Measurements from ENCODE around the gene ANKUB1. TPM values are rescaled to one million over a fixed set of nuclear protein-coding genes. Genes with fewer than 3 reads are reported as not detected.

Gene ANKUB1
- total RNA-seq, 1 experiment from 2014 or later: not detected

DNA sequence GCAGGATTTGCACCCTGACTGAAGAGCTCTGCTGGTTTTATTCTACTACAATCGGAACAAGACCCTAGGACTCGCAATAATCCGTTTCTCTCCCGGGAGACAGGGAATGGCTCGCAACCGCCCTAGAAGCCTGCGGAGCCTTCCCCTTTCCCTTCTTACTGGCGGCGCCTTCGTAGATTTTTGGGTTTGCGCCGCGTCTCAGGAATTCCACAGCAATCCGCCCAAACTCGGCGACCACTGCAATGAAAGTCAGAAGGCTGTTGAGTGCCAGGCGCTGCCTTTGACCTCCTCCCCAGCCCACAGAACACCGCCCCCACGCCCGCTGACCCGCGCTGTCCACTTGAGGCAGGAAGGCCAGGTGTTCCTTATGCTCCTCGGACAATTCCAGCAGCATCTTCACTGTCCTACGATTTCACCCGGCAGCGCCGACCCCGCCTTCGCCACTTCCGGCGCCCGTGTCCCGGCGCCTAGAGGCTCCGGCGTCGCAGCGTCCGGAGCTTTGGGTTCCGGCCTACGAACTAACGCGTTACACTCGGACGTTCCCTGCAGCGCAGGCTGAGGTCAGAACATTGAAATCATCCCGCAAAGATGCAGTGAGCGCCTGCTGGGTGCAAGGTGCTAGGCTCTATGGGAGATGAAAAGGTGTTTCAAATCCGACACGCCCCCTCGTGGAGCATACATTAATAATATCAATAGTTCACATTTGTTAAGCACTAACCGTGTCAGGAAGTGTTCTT lies 40.1 kb downstream of the ANKUB1 start, which contains the start of gene COMMD2 (continued):
- TF ChIP-seq, protein P1, sequence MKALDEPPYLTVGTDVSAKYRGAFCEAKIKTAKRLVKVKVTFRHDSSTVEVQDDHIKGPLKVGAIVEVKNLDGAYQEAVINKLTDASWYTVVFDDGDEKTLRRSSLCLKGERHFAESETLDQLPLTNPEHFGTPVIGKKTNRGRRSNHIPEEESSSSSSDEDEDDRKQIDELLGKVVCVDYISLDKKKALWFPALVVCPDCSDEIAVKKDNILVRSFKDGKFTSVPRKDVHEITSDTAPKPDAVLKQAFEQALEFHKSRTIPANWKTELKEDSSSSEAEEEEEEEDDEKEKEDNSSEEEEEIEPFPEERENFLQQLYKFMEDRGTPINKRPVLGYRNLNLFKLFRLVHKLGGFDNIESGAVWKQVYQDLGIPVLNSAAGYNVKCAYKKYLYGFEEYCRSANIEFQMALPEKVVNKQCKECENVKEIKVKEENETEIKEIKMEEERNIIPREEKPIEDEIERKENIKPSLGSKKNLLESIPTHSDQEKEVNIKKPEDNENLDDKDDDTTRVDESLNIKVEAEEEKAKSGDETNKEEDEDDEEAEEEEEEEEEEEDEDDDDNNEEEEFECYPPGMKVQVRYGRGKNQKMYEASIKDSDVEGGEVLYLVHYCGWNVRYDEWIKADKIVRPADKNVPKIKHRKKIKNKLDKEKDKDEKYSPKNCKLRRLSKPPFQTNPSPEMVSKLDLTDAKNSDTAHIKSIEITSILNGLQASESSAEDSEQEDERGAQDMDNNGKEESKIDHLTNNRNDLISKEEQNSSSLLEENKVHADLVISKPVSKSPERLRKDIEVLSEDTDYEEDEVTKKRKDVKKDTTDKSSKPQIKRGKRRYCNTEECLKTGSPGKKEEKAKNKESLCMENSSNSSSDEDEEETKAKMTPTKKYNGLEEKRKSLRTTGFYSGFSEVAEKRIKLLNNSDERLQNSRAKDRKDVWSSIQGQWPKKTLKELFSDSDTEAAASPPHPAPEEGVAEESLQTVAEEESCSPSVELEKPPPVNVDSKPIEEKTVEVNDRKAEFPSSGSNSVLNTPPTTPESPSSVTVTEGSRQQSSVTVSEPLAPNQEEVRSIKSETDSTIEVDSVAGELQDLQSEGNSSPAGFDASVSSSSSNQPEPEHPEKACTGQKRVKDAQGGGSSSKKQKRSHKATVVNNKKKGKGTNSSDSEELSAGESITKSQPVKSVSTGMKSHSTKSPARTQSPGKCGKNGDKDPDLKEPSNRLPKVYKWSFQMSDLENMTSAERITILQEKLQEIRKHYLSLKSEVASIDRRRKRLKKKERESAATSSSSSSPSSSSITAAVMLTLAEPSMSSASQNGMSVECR (CRISPR knock-in tag; IDR thresholded peaks at IDR 0.05; ENCODE audit: borderline replicate concordance): peak; percentile 87; the same call in 1 of the 2 replicates
- TF ChIP-seq, protein P2, sequence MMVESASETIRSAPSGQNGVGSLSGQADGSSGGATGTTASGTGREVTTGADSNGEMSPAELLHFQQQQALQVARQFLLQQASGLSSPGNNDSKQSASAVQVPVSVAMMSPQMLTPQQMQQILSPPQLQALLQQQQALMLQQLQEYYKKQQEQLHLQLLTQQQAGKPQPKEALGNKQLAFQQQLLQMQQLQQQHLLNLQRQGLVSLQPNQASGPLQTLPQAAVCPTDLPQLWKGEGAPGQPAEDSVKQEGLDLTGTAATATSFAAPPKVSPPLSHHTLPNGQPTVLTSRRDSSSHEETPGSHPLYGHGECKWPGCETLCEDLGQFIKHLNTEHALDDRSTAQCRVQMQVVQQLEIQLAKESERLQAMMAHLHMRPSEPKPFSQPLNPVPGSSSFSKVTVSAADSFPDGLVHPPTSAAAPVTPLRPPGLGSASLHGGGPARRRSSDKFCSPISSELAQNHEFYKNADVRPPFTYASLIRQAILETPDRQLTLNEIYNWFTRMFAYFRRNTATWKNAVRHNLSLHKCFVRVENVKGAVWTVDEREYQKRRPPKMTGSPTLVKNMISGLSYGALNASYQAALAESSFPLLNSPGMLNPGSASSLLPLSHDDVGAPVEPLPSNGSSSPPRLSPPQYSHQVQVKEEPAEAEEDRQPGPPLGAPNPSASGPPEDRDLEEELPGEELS (CRISPR knock-in tag; IDR thresholded peaks at IDR 0.05): peak; percentile 56; the same call in 1 of the 2 replicates
- TF ChIP-seq RELA (CRISPR knock-in tag; IDR thresholded peaks at IDR 0.05; ENCODE audit: borderline replicate concordance) (0 out of 2 replicates have a peak, but pooled peaks have one; percentile 16), ETV6 (CRISPR knock-in tag; IDR thresholded peaks at IDR 0.05) (peak; percentile 97), ZNF671 (CRISPR knock-in tag; IDR thresholded peaks at IDR 0.05) (no peak), KAT7 (CRISPR knock-in tag; IDR thresholded peaks at IDR 0.05; ENCODE audit: borderline replicate concordance) (peak; percentile 76; the same call in 1 of the 2 replicates), FOXP1 (CRISPR knock-in tag; IDR thresholded peaks at IDR 0.05; ENCODE audit: borderline replicate concordance) (peak; percentile 92; the same call in 1 of the 2 replicates), SP1 (CRISPR knock-in tag; conservative IDR thresholded peaks at IDR 0.05) (peak; percentile 78), NR3C1 (CRISPR knock-in tag; conservative IDR thresholded peaks at IDR 0.05; ENCODE audit: low read depth) (no peak), CREM (CRISPR knock-in tag; IDR thresholded peaks at IDR 0.05) (peak; percentile 73), NFE2L1 (CRISPR knock-in tag; IDR thresholded peaks at IDR 0.05) (peak; percentile 34; the same call in 1 of the 2 replicates), ZNF219 (CRISPR knock-in tag; IDR thresholded peaks at IDR 0.05; ENCODE audit: borderline replicate concordance) (no peak), GRHL2 (CRISPR knock-in tag; IDR thresholded peaks at IDR 0.05; ENCODE audit: insufficient replicate concordance, severe bottlenecking) (no peak), SMAD3 (CRISPR knock-in tag; IDR thresholded peaks at IDR 0.05; ENCODE audit: borderline replicate concordance) (no peak; the same call in 1 of the 2 replicates), MYBL2 (CRISPR knock-in tag; IDR thresholded peaks at IDR 0.05) (peak; percentile 69; the same call in 1 of the 2 replicates), TP53 (CRISPR knock-in tag; IDR thresholded peaks at IDR 0.05) (peak; percentile 33; the same call in 1 of the 2 replicates), PRRX2 (CRISPR knock-in tag; IDR thresholded peaks at IDR 0.05) (no peak)
- TF ChIP-seq, protein P3, sequence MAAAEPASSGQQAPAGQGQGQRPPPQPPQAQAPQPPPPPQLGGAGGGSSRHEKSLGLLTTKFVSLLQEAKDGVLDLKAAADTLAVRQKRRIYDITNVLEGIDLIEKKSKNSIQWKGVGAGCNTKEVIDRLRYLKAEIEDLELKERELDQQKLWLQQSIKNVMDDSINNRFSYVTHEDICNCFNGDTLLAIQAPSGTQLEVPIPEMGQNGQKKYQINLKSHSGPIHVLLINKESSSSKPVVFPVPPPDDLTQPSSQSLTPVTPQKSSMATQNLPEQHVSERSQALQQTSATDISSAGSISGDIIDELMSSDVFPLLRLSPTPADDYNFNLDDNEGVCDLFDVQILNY (CRISPR knock-in tag; IDR thresholded peaks at IDR 0.05): 0 out of 2 replicates have a peak, but pooled peaks have one; percentile 52
- TF ChIP-seq, protein P4, sequence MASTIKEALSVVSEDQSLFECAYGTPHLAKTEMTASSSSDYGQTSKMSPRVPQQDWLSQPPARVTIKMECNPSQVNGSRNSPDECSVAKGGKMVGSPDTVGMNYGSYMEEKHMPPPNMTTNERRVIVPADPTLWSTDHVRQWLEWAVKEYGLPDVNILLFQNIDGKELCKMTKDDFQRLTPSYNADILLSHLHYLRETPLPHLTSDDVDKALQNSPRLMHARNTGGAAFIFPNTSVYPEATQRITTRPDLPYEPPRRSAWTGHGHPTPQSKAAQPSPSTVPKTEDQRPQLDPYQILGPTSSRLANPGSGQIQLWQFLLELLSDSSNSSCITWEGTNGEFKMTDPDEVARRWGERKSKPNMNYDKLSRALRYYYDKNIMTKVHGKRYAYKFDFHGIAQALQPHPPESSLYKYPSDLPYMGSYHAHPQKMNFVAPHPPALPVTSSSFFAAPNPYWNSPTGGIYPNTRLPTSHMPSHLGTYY (CRISPR knock-in tag; IDR thresholded peaks at IDR 0.05): no peak
- TF ChIP-seq, protein P5, sequence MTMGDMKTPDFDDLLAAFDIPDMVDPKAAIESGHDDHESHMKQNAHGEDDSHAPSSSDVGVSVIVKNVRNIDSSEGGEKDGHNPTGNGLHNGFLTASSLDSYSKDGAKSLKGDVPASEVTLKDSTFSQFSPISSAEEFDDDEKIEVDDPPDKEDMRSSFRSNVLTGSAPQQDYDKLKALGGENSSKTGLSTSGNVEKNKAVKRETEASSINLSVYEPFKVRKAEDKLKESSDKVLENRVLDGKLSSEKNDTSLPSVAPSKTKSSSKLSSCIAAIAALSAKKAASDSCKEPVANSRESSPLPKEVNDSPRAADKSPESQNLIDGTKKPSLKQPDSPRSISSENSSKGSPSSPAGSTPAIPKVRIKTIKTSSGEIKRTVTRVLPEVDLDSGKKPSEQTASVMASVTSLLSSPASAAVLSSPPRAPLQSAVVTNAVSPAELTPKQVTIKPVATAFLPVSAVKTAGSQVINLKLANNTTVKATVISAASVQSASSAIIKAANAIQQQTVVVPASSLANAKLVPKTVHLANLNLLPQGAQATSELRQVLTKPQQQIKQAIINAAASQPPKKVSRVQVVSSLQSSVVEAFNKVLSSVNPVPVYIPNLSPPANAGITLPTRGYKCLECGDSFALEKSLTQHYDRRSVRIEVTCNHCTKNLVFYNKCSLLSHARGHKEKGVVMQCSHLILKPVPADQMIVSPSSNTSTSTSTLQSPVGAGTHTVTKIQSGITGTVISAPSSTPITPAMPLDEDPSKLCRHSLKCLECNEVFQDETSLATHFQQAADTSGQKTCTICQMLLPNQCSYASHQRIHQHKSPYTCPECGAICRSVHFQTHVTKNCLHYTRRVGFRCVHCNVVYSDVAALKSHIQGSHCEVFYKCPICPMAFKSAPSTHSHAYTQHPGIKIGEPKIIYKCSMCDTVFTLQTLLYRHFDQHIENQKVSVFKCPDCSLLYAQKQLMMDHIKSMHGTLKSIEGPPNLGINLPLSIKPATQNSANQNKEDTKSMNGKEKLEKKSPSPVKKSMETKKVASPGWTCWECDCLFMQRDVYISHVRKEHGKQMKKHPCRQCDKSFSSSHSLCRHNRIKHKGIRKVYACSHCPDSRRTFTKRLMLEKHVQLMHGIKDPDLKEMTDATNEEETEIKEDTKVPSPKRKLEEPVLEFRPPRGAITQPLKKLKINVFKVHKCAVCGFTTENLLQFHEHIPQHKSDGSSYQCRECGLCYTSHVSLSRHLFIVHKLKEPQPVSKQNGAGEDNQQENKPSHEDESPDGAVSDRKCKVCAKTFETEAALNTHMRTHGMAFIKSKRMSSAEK (CRISPR knock-in tag; IDR thresholded peaks at IDR 0.05; ENCODE audit: borderline replicate concordance): no peak
- TF ChIP-seq, protein P6, sequence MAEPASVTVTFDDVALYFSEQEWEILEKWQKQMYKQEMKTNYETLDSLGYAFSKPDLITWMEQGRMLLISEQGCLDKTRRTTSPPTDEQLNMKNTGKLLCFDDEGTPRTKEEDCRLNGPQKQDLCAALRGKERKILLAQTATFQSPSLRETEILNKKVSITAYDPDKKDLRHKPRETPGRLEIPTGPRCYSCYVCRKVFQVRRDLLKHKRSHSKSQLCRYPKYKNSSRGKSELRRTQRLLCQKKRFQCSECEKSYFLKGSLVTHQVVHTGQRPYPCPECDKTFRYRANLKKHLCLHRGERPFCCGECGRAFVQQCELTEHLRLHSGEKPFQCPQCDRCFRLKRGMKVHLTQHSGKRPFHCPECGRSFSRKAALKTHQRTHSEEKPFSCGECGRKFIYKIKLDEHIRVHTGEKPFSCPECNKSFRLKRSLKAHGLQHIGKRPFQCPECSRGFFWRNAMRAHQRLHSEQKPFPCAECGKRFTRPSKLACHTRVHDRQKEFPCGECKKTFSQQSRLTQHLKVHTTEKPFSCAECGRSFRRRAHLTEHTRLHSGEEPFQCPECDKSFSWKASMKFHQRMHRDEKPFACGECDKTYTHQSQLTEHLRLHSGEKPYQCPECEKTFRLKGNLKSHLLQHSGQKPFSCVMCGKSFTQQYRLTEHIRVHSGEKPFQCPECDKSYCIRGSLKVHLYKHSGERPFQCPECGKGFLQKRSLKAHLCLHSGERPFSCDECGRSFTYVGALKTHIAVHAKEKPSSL (CRISPR knock-in tag; conservative IDR thresholded peaks at IDR 0.05): no peak
- TF ChIP-seq, protein P7, sequence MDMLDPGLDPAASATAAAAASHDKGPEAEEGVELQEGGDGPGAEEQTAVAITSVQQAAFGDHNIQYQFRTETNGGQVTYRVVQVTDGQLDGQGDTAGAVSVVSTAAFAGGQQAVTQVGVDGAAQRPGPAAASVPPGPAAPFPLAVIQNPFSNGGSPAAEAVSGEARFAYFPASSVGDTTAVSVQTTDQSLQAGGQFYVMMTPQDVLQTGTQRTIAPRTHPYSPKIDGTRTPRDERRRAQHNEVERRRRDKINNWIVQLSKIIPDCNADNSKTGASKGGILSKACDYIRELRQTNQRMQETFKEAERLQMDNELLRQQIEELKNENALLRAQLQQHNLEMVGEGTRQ (CRISPR knock-in tag; IDR thresholded peaks at IDR 0.05): no peak

Data from WTC11 (cell line).